H1 (cell line): ENCODE data around the gene CTNNA3. TPM values are rescaled to one million over a fixed set of nuclear protein-coding genes. Genes with fewer than 3 reads are reported as not detected.

Source experiments
- CTCF ChIA-PET: fragments of 300-600 bp; sonication (Branson Sonifier 250); formaldehyde crosslinking; loops from one replicate; lab custom pipeline; 2021; ENCODE audit not compliant: partially characterized antibody; lab: Charles Lee
- POLR2A ChIA-PET: fragments of 300-600 bp; sonication (Branson Sonifier 250); formaldehyde crosslinking; loops from one replicate; lab custom pipeline; 2021; ENCODE audit warnings: inconsistent platforms; ENCODE audit not compliant: partially characterized antibody; lab: Charles Lee
- DNase-seq, 2 experiments: peaks; one replicate each; pipeline versions ENCODE4 v3.0.0 to v3.0.0-alpha.2; 2010 to 2022; ENCODE audit warnings: low spot score in 2 of 2, low read depth in 1 of 2, mixed read lengths in 1 of 2
- FAIRE-seq: peaks from 2 replicates; lab custom pipeline; 2011; peaks lifted over from hg19 to GRCh38; lab: Jason Lieb, UNC
- H2AFZ ChIP-seq: 2 replicates; pipeline ENCODE4 v1.8.1; 2012; ENCODE audit warnings: low read length, inconsistent platforms
- H2AK5ac ChIP-seq: 2 replicates; pipeline ENCODE4 v1.6.1; 2013; ENCODE audit warnings: low read depth, low read length
- H2BK120ac ChIP-seq: replicated peaks from 2 replicates; pipeline ENCODE3; 2013; ENCODE audit warnings: low read depth, low read length, inconsistent platforms
- H2BK12ac ChIP-seq: 2 replicates; pipeline ENCODE4 v1.6.1; 2013; ENCODE audit warnings: low read depth, low read length
- H2BK15ac ChIP-seq: 2 replicates; pipeline ENCODE4 v1.6.1; 2013; ENCODE audit warnings: low read length
- H2BK20ac ChIP-seq: 2 replicates; pipeline ENCODE4 v1.6.1; 2013; ENCODE audit warnings: low read length
- H2BK5ac ChIP-seq: 2 replicates; pipeline ENCODE4 v1.6.1; 2013; ENCODE audit warnings: low read depth, low read length
- H3K14ac ChIP-seq: 2 replicates; pipeline ENCODE4 v1.6.1; 2013; ENCODE audit warnings: inconsistent platforms; ENCODE audit not compliant: insufficient read length
- H3K18ac ChIP-seq: 2 replicates; pipeline ENCODE4 v1.6.1; 2013; ENCODE audit warnings: low read length; ENCODE audit errors: extremely low read depth
- H3K23ac ChIP-seq: 2 replicates; pipeline ENCODE4 v1.6.1; 2013; ENCODE audit warnings: inconsistent platforms; ENCODE audit not compliant: insufficient read length
- H3K23me2 ChIP-seq: 2 replicates; pipeline ENCODE4 v1.6.1; 2013; ENCODE audit warnings: low read depth, low read length
- H3K27ac ChIP-seq: 2 replicates; pipeline ENCODE4 v1.6.1; 2011; ENCODE audit warnings: low read depth, low read length, inconsistent platforms
- H3K27me3 ChIP-seq, 4 experiments: replicated peaks in 1 of 4; 1 replicate in 1 of 4; 2 replicates in 3 of 4; pipeline versions ENCODE4 v1.6.1 to v1.8.1; 2011 to 2013; ENCODE audit warnings: low read length in 3 of 4, mild to moderate bottlenecking in 3 of 4, inconsistent platforms in 2 of 4, mixed read lengths in 2 of 4, moderate library complexity in 1 of 4; ENCODE audit not compliant: control insufficient read depth in 3 of 4, insufficient read depth in 3 of 4; ENCODE audit errors: extremely low read depth in 1 of 4
- H3K36me3 ChIP-seq, 4 experiments: 2 replicates each; pipeline versions ENCODE4 v1.6.1 to v1.8.1; 2011 to 2013; ENCODE audit warnings: mild to moderate bottlenecking in 4 of 4, low read length in 3 of 4, moderate library complexity in 2 of 4, control low read depth in 1 of 4, inconsistent platforms in 1 of 4; ENCODE audit not compliant: insufficient read depth in 4 of 4, control insufficient read depth in 2 of 4
- H3K4ac ChIP-seq: replicated peaks from 2 replicates; pipeline ENCODE3; 2013; ENCODE audit warnings: low read length, low read depth, mixed read lengths, inconsistent platforms; ENCODE audit not compliant: insufficient read length
- H3K4me1 ChIP-seq, 4 experiments: replicated peaks in 1 of 4; 1 replicate in 1 of 4; 2 replicates in 3 of 4; pipeline versions ENCODE4 v1.6.1 to v1.8.1; 2011 to 2013; ENCODE audit warnings: low read length in 3 of 4, inconsistent platforms in 2 of 4, mixed read lengths in 1 of 4; ENCODE audit not compliant: insufficient read depth in 4 of 4, control insufficient read depth in 3 of 4
- H3K4me2 ChIP-seq, 2 experiments: 2 replicates each; pipeline versions ENCODE4 v1.6.1 to v1.8.1; 2011 to 2013; ENCODE audit warnings: low read depth in 2 of 2, low read length in 2 of 2, control low read depth in 1 of 2, inconsistent platforms in 1 of 2, mild to moderate bottlenecking in 1 of 2; ENCODE audit not compliant: insufficient read depth in 1 of 2
- H3K4me3 ChIP-seq, 4 experiments: fragments of 200-600, 300-600 bp in 1 of 4; sonication (generic), shearing (Covaris generic), sonication (Bioruptor Twin) in 1 of 4; 2 replicates each; pipeline versions ENCODE4 v1.5.1 to v1.8.1; 2011 to 2016; ENCODE audit warnings: low read length in 4 of 4, low read depth in 3 of 4, control low read depth in 2 of 4, inconsistent platforms in 2 of 4, mild to moderate bottlenecking in 2 of 4, mixed read lengths in 1 of 4, moderate library complexity in 1 of 4; ENCODE audit not compliant: insufficient read depth in 2 of 4; ENCODE audit errors: extremely low read depth in 1 of 4
- H3K56ac ChIP-seq: replicated peaks from 2 replicates; pipeline ENCODE3; 2013; ENCODE audit warnings: low read depth, mild to moderate bottlenecking, mixed read lengths, low read length, inconsistent platforms; ENCODE audit not compliant: insufficient read length
- H3K79me1 ChIP-seq: 2 replicates; pipeline ENCODE4 v1.6.1; 2013; ENCODE audit warnings: low read depth, low read length, control low read depth
- H3K79me2 ChIP-seq, 2 experiments: 2 replicates each; pipeline versions ENCODE4 v1.6.1 to v1.8.1; 2012 to 2013; ENCODE audit warnings: low read length in 2 of 2, mild to moderate bottlenecking in 2 of 2, inconsistent platforms in 1 of 2; ENCODE audit not compliant: insufficient read depth in 2 of 2, control insufficient read depth in 1 of 2
- H3K9ac ChIP-seq, 4 experiments: replicated peaks in 1 of 4; 1 replicate in 1 of 4; 2 replicates in 3 of 4; pipeline versions ENCODE4 v1.6.1 to v1.8.1; 2011 to 2013; ENCODE audit warnings: low read depth in 3 of 4, low read length in 3 of 4, control low read depth in 2 of 4, mild to moderate bottlenecking in 2 of 4, moderate library complexity in 2 of 4, inconsistent platforms in 1 of 4; ENCODE audit errors: extremely low read depth in 1 of 4
- H3K9me3 ChIP-seq, 2 experiments: 2 replicates each; pipeline versions ENCODE4 v1.6.1 to v1.8.1; 2012 to 2013; ENCODE audit warnings: mild to moderate bottlenecking in 2 of 2, moderate library complexity in 2 of 2, control low read depth in 1 of 2, inconsistent platforms in 1 of 2, low read depth in 1 of 2, low read length in 1 of 2, mixed read lengths in 1 of 2; ENCODE audit not compliant: insufficient read depth in 2 of 2
- H4K20me1 ChIP-seq, 2 experiments: replicated peaks in 1 of 2; 2 replicates each; pipeline versions ENCODE3 to v1.8.1; 2011 to 2013; ENCODE audit warnings: inconsistent platforms in 2 of 2, low read length in 2 of 2, mild to moderate bottlenecking in 1 of 2; ENCODE audit not compliant: insufficient read depth in 2 of 2, control insufficient read depth in 1 of 2
- H4K5ac ChIP-seq: 2 replicates; pipeline ENCODE4 v1.6.1; 2013; ENCODE audit warnings: low read length, low read depth, mixed read lengths, inconsistent platforms; ENCODE audit not compliant: insufficient read length
- H4K8ac ChIP-seq: 2 replicates; pipeline ENCODE4 v1.8.0; 2013; ENCODE audit warnings: mild to moderate bottlenecking, moderate library complexity, low read length, inconsistent platforms; ENCODE audit not compliant: insufficient read depth; ENCODE audit errors: extremely low read depth
- H4K91ac ChIP-seq: replicated peaks from 2 replicates; pipeline ENCODE3; 2013; ENCODE audit warnings: low read length, mixed read lengths, inconsistent platforms; ENCODE audit not compliant: insufficient read length
- ASH2L ChIP-seq: fragments of 200-600, 300-600 bp; sonication (generic); IDR thresholded peaks from one replicate; pipeline ENCODE4 v1.7.1; 2017; ENCODE audit warnings: low read length
- CBX5 ChIP-seq: fragments of 300-800, 300-1000 bp; sonication (generic); IDR thresholded peaks from 2 replicates; pipeline ENCODE4 v1.7.1; 2016; ENCODE audit warnings: antibody characterized with exemption, low read length, low read depth
- RXRA ChIP-seq: IDR thresholded peaks from 2 replicates; pipeline ENCODE4 v1.6.1; 2011; ENCODE audit warnings: low read depth, mild to moderate bottlenecking, low read length, moderate library complexity; ENCODE audit not compliant: insufficient read depth
- WGBS, 2 experiments: shearing (Covaris generic) in 1 of 2; methylation state at CpG; one replicate each; pipeline versions ENCODE4 v1.1.6 to v1.1.7; 2013 to 2015; ENCODE audit warnings: low lambda C conversion rate in 2 of 2, mixed read lengths in 2 of 2, inconsistent platforms in 1 of 2, low coverage in 1 of 2, missing lambda C conversion rate in 1 of 2; ENCODE audit not compliant: insufficient replicate concordance in 2 of 2, insufficient coverage in 1 of 2, insufficient read length in 1 of 2; ENCODE audit errors: extremely low coverage in 1 of 2, missing lambda C conversion rate in 1 of 2; 5-methylcytosine and 5-hydroxymethylcytosine counted together
- polyA plus RNA-seq, 7 experiments: library from polyadenylated mRNA; depleted of rRNA in 3 of 7; stranded (reverse) in 5 of 7; unstranded in 2 of 7; fragments of >200 nt in 5 of 7; fragments of 200-250 nt in 2 of 7; gene quantifications; 1 replicate in 5 of 7; 2 replicates in 1 of 7; 4 replicates in 1 of 7; pipeline versions ENCODE4 v1.2.1 to v1.2.3, GENCODE V29; 2011 to 2013; ENCODE audit warnings: missing spikeins in 2 of 7, mixed read lengths in 2 of 7
- total RNA-seq: library from RNA; stranded (reverse); fragmentation: NEBNext Ultra II Directional; extraction: Animal tissue kit (Norgen Biotek cat#: 25700); gene quantifications from 2 replicates; pipeline ENCODE4 v1.2.1, GENCODE V29; 2021

Gene CTNNA3
- total and polyA plus RNA-seq, 2 of the 8 experiments (the other 6 are each of a cell fraction or from before 2014, with no cell fraction given), result 1.3 to 1.5 TPM

DNA sequence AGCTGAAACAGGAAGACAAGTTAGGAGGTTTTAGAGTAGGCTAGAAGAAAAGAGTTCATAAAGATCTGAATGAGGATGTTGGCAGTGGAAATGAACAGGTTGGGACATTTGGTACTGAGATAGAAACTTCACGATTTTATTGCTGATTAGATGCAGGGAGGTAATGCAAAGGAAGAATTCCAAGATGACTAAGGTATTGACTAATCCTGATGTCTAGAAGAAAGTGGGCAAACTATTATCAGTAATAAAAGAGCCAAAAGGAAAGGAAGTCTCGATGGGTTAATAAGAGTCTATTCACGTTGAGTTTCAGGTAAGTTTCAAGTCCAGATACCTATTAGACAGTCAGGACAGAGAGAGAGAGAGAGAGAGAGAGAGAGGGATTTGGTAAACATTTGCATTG lies 1401.5 kb downstream of the CTNNA3 start:
- no peak overlapping the region for H2BK5ac ChIP-seq
- no peak overlapping the region for H2BK20ac ChIP-seq
- no peaks in the 10 kb centered on the region for H3K27me3 ChIP-seq
- no peak overlapping the region for H3K9ac ChIP-seq
- no peak overlapping the region for H2AFZ ChIP-seq
- no peak for FAIRE-seq
- H3K27ac ChIP-seq, result no peak overlapping the region
- no peaks in the 10 kb centered on the region for H3K36me3 ChIP-seq
- H3K4me1 ChIP-seq, result no peaks in the 10 kb centered on the region
- H3K79me1 ChIP-seq, result no peaks in the 10 kb centered on the region
- 85% methylated on average over 3 of the region's 3 CpGs; no CpG with 5 or more reads in 1 of the 2 experiments for WGBS, 2 experiments
- H2BK15ac ChIP-seq, result no peak overlapping the region
- no peak overlapping the region for H3K14ac ChIP-seq
- H3K4me2 ChIP-seq, result no peak overlapping the region
- TF ChIP-seq ASH2L (no peak), CBX5 (no peak), RXRA (no peak)
- no peak overlapping the region for H2BK120ac ChIP-seq
- no peaks in the 10 kb centered on the region for H3K79me2 ChIP-seq
- H3K56ac ChIP-seq, result no peak overlapping the region
- CTCF ChIA-PET, result no interaction called here
- no peaks in the 10 kb centered on the region for H4K20me1 ChIP-seq
- POLR2A ChIA-PET, result no interaction called here
- no peak overlapping the region for H3K18ac ChIP-seq
- no peak overlapping the region for H3K4me3 ChIP-seq
- H3K4ac ChIP-seq, result no peak overlapping the region
- H4K91ac ChIP-seq, result no peak overlapping the region
- no peaks in the 10 kb centered on the region for H3K9me3 ChIP-seq
- H3K23ac ChIP-seq, result no peak overlapping the region
- no peaks in the 10 kb centered on the region for H3K23me2 ChIP-seq
- no peak overlapping the region for H2AK5ac ChIP-seq
- no peak overlapping the region for H2BK12ac ChIP-seq
- H4K5ac ChIP-seq, result no peak overlapping the region
- no peak for DNase-seq
- no peak overlapping the region for H4K8ac ChIP-seq
